GM19468 (cell line): ENCODE data around the gene SQSTM1.
"Not testable (repeated sequence)": the region's sequence is repeated elsewhere in the genome, so short reads cannot be mapped to it uniquely, and the experiment has no call there.

Experiments
- ATAC-seq: cut with Tn5 transposase; IDR thresholded peaks from one replicate; pipeline ENCODE4 v1.9.1; 2021; ENCODE audit warnings: mild to moderate bottlenecking, moderate library complexity, moderate number of reproducible peaks; ENCODE audit not compliant: unreplicated experiment; ENCODE audit errors: extremely low read depth

Gene SQSTM1

DNA sequence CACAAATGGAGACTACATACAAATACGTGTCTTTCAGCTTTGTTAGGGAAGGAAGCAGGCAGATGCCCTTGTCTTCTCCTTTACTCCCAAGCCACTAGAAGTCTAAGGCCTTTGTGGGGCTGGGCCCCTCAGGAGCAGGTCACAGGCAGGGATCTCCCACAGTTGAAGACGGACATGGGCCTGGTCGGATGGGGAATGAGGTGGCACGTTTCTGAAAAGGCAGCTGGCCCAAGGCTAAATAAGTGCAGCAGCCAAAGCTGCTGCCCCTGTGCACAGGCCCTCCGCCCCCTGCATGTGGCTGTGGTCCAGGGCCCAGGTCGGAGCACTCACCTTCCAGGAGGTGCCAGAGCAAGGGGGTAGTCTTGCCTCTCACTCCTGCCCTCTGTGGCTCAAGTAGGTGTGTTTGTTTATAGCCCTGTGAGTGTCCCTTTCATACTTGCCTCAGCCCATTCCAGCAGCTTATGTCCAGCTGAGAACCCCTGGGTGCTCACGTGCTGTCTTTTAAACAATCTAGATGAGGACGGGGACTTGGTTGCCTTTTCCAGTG lies 1.8 kb downstream of the SQSTM1 start:
- no peak for ATAC-seq

DNA sequence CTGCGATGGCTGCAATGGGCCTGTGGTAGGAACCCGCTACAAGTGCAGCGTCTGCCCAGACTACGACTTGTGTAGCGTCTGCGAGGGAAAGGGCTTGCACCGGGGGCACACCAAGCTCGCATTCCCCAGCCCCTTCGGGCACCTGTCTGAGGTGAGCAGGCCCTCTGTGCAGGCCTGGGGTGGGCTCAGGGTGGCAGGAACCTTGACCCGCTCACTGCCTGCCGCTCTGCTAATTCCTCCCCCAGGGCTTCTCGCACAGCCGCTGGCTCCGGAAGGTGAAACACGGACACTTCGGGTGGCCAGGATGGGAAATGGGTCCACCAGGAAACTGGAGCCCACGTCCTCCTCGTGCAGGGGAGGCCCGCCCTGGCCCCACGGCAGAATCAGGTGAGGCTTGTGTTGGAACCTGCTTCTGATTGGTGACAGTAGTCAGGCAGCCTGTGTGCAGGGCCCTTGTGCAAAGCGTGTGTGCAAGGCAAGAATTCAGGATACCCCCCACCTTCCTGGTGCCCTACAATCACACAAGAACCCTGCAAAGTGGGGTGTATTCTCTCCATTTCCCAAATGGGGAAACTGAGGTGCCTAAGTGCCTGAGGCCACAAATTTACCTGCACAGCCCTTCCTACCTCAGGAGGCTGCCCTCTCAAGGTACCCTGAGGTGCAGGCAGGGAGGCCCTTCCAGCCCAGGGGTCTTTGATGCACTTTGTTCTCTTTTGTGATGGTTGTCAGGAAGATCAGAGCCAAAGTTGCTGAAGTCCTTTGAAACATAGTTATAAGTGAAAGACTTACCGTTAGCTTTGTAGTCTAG lies 3.4 kb downstream of the SQSTM1 start:
- ATAC-seq: no peak

DNA sequence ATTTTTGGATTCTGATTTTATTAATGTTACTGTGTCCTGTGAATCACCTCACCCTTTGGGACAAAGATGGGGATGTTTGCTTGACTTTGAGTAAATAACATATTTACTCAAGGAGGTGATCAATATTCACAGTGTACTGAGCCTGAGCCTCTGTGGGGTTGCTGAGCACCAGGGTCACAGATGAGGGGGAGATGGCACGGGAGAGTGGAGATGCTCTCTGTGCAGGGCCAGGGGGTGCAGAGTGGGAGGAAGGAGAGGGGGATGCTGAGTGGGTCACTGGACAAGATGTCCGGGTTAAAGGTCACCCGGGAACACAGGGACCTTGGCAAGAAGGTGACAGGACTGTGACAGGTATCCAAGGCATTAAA lies 4.0 kb downstream of the SQSTM1 start:
- no peak for ATAC-seq

DNA sequence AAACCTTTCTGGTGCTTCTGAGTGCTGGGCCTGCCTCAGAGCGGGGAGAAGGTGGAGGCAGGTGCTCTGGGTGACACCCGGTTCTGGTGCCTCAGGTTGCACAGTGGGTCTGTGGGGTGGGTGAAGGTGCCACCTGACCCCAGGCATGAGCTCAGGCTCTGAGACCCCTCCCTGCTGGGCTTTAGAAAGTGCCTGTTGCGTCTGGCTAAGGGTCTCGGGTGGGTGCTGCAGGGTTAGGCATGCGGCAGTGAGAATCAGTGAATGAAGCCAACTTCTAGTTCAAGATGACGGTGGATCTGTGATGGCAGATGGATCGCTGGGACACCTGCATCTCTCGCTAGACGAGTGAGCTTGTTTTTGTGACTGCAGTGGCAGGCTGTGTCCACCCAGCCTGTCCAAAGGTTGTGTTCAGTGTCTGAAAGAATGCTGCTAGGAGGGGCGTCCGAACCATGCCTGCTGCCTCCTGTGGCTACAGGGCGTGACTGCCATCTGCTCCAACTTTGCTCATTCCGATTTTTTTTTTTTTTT lies 5.0 kb downstream of the SQSTM1 start:
- no peak for ATAC-seq

DNA sequence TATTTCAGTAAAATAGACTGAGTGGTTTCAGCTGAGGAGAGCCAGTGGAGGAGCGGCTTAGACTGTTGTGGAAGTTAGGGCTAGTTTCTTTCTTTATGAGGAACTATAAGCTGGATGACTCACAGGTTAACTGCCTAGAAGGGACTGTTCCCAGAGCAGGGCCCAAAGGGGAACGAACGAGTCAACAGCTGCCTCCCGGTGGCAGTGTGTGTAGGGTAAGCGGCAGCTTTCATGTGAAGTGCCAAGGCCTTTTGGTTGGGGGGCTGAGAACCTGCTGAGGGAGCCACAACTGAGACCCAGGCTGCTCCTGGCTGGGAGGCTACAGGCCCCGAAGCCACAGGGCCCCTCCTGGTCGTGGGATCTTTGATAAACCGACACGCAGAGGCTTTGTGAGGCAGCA lies 7.0 kb downstream of the SQSTM1 start:
- no peak for ATAC-seq

DNA sequence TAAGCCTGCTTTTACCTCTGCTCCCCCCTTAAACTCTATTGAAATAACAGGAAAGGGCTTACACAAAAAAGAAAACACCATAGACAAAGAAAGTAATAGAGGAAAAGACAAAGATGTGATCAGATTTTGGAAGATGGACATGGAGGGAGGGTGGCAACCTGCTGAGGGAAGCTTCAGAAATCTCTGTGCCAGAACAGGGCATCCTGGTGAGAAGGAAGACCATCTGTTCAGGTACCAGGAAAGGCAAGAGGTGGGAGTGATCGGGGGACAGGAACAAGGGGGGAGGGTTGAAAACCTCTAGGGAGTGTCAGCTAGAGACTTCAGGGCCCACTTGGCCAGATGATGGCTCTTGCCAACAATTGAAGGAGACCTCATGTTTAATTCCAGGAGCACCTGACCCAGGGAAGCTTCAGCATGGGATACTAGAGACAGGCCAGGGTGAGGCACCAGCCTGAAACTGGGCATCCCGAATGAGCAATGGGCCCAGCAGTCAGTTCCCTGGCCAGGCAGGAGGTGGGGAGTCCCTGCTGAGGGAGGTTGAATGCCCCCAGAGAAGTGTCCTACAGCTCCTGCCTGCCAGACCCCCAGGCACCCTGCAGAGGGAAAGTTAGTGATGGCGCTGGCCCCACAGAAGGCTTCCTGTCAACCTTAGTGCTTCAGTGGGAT lies 8.2 kb downstream of the SQSTM1 start:
- no peak for ATAC-seq

DNA sequence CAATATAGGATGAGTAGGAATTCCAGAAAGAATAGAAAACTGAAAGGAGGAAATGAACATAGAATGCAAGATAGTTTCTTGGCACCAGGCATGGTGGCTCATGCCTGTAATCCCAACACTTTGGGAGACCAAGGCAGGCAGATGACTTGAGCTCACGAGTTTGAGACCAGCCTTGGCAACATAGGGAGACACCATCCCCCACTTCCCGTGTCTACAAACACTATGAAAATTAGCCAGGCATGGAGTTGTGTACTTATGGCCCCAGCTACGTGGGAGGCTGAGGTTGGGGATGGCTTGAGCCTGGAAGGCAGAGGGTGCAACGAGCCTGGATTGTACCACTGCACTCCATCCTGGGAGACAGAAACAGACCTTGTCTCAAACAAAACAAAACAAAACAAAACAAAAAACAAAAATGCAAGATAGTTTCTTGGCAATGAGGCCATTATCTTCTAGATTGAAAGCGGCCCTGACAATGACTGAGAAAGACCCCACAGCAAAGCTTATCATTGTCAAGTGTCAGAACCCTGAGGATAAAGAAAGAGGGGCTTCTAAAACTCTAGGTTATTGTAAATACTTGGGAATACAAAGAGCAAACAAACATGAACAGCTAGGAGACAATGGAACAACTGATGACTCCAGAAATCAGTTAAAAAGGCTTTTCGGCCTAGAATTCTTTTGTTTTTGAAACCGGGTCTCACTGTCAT lies 9.2 kb downstream of the SQSTM1 start:
- ATAC-seq: no peak

DNA sequence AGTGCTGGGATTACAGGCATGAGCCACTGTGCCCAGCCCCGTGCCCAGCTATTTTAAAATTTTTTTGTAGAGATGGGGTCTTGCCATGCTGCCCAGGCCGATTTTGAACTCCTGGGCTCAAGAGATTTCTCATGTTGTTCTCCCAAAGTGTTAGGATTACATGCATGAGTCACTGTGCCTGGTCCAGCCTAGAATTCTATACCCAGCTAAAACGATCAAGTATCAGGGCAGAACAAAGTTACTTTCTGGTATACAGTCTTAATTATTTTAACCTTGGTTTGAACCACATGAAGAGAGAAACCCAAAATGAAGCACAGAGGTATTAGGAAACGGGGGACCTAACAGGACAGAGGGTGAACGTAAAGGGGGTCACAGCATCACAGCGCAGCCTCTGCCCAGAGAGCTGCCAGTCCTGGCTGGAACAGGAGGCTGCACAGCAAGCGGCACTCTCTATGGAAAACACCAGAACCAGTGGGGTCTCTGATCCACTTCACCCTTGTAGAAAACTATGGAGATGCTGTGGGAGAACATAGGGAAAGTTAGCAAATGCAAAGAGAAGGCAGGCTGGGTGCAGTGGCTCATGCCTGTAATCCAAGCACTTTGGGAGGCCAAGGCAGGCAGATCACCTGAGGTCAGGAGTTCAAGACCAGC lies 10.2 kb downstream of the SQSTM1 start:
- ATAC-seq: no peak

DNA sequence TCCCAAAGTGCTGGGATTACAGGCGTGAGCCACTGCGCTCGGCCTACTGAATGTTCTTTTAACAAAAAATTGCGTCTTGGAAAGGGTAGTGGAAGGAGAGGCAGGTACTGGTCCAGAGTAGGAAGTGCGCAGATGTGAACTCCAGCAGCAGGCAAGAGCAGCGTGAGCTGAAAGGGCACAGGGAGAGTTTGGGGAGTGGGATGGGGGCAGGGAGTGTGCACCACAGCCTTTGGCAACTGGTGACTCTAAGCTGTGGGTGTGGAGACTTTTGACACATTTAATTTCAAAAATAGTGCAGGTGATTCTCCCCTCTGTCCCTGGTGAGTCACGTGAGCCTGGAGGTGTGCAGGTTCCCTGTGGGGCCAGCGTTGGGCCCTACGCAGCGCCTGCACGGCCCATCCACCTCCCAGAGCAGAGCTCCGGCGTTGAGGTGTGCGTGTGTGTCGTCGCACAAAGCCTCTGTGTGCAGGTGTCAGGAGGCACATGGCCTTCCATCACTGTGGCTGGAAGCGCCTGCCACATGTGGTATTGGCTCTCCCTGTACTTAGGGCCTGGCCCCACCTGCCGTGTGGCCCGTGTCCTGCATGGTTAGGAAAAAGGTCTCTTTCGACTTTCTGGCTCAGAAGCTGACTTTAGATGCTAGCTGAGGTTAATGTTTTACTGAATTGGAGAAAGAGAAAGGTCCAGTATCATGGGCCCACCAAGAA lies 11.5 kb downstream of the SQSTM1 start:
- ATAC-seq: no peak

DNA sequence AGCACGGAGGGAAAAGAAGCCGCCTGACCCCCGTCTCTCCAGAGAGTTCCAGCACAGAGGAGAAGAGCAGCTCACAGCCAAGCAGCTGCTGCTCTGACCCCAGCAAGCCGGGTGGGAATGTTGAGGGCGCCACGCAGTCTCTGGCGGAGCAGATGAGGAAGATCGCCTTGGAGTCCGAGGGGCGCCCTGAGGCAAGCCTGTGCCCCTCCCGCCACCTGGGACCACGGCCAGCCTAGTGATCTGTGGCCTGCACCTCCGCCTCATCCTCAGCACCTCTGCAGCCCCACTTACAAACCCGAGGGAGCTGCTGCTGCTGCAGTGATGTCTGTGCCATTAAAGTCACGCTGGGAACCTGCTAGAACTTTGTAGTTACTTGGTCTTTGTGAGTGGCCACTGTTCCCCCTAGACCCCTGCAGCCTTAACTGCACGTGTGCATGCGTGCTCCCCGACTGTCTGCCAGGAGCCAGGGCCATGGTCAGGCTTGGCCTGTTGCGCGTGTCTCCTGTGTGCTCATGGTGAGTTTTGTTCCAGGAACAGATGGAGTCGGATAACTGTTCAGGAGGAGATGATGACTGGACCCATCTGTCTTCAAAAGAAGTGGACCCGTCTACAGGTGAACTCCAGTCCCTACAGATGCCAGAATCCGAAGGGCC lies 12.5 kb downstream of the SQSTM1 start:
- ATAC-seq: no peak

DNA sequence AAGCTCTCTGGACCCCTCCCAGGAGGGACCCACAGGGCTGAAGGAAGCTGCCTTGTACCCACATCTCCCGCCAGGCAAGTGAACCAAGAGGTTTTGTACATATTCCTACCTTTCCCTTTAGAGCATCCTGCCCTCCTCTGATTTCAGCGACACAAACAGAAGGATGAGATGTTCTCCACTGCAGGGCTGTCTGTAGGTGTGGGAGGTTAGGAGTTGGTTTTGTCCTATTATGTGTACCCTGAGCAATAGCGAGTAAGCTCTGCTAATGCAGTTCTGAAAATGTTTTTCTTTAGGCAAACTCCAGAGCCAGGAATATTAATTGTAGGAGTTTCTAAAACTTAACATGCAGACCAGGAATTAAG lies 13.0 kb downstream of the SQSTM1 start:
- ATAC-seq: no peak

DNA sequence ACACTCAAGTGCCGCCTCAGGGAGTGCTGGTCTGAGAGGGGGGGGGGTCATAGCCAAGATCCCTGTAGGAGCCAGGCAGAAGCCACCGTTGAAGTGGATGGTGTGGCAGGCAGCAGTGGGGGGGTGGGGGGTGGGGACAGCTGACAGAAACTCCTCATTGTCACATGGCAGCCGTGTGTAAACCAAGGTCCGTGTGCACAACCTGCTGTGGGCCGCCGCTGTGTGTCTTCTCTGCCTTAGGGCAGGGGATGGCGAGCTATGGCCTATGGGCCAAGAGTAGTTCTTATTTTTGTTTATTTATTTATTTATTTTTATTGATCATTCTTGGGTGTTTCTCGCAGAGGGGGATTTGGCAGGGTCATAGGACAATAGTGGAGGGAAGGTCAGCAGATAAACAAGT lies 13.4 kb downstream of the SQSTM1 start:
- ATAC-seq: no peak

DNA sequence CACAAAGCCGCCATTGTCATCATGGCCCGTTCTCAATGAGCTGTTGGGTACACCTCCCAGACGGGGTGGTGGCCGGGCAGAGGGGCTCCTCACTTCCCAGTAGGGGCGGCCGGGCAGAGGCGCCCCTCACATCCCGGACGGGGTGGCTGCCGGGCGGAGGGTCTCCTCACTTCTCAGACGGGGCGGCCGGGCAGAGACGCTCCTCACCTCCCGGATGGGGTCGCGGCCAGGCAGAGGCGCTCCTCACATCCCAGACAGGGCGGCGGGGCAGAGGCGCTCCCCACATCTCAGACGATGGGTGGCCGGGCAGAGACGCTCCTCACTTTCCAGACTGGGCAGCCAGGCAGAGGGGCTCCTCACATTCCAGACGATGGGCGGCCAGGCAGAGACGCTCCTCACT lies 14.2 kb downstream of the SQSTM1 start:
- not testable (repeated sequence) for ATAC-seq

DNA sequence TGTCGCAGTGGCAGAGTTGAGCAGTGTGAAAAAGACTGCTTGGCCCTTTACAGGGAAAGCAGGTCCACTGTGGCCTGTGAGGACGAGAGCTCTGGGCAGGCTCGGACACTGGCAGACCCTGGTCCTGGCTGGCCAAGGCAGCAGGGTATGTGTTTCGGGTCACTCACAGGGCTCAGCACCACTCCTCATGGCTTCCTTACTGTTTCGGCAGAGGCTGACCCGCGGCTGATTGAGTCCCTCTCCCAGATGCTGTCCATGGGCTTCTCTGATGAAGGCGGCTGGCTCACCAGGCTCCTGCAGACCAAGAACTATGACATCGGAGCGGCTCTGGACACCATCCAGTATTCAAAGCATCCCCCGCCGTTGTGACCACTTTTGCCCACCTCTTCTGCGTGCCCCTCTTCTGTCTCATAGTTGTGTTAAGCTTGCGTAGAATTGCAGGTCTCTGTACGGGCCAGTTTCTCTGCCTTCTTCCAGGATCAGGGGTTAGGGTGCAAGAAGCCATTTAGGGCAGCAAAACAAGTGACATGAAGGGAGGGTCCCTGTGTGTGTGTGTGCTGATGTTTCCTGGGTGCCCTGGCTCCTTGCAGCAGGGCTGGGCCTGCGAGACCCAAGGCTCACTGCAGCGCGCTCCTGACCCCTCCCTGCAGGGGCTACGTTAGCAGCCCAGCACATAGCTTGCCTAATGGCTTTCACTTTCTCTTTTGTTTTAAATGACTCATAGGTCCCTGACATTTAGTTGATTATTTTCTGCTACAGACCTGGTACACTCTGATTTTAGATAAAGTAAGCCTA lies 15.7 kb downstream of the SQSTM1 start:
- ATAC-seq: no peak

DNA sequence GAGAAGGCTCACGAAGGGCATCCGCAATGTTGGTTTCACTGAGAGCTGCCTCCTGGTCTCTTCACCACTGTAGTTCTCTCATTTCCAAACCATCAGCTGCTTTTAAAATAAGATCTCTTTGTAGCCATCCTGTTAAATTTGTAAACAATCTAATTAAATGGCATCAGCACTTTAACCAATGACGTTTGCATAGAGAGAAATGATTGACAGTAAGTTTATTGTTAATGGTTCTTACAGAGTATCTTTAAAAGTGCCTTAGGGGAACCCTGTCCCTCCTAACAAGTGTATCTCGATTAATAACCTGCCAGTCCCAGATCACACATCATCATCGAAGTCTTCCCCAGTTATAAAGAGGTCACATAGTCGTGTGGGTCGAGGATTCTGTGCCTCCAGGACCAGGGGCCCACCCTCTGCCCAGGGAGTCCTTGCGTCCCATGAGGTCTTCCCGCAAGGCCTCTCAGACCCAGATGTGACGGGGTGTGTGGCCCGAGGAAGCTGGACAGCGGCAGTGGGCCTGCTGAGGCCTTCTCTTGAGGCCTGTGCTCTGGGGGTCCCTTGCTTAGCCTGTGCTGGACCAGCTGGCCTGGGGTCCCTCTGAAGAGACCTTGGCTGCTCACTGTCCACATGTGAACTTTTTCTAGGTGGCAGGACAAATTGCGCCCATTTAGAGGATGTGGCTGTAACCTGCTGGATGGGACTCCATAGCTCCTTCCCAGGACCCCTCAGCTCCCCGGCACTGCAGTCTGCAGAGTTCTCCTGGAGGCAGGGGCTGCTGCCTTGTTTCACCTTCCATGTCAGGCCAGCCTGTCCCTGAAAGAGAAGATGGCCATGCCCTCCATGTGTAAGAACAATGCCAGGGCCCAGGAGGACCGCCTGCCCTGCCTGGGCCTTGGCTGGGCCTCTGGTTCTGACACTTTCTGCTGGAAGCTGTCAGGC lies 16.6 kb downstream of the SQSTM1 start:
- ATAC-seq: no peak

DNA sequence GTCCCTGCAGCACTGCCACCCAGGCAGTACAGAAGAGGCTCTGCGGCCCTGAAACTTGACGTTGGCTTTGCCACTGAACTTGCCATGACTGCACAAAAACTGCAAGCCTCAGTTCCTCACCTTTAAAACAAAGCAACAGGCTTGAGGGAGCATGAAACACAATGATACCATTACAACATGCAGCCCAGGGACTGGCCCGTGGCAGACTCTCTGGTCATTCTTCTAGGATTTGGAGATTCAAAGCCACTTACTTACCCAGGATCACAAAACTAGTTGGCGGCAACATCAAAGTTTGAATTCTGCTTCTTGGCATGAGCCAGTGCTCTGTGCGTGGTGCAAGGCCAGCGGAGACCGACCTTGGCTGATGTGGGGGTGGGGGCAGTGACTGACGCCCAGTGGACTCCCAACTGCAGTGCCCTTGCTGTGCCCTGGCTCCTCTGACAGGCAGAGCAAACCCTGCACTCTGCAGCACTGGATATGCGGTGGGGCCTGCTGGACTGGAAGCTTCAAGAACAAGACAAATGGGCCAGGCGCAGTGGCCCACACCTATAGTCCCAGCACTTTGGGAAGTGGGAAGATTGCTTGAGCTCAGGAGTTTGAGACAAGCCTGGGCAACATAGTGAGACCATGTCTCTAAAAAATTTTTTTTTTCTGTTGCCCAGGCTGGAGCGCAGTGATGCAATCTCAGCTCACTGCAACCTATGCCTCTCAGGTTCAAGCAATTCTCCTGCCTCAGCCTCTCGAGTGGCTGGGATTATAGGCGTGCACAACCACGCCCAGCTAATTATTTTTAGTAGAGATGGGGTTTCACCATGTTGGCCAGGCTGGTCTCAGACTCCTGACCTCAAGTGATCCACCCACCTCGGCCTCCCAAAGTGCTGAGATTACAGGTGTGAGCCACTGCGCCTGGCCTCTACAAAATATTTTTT lies 18.9 kb downstream of the SQSTM1 start:
- ATAC-seq: no peak
